Upper lobe of right lung (tissue), 1 donor: ENCODE data around the gene GTF3C4. TPM values are rescaled to one million over a fixed set of nuclear protein-coding genes. Genes with fewer than 3 reads are reported as not detected.

Source experiments
- ATAC-seq: fragments of 200-7000 bp; cut with Tn5 transposase; one replicate; pipeline ENCODE4 v1.9.1; 2020; ENCODE audit warnings: mild to moderate bottlenecking, moderate library complexity
- DNase-seq: peaks from one replicate; pipeline ENCODE4 v3.0.0-alpha.2; 2020
- H3K27ac ChIP-seq: fragments of 200-600 bp; one replicate; pipeline ENCODE4 v1.8.0; 2022
- H3K27me3 ChIP-seq: fragments of 200-600 bp; one replicate; pipeline ENCODE4 v1.8.0; 2022; ENCODE audit warnings: mild to moderate bottlenecking
- H3K36me3 ChIP-seq: fragments of 200-600 bp; one replicate; pipeline ENCODE4 v1.8.0; 2022
- H3K4me1 ChIP-seq: fragments of 200-600 bp; one replicate; pipeline ENCODE4 v1.8.0; 2022
- H3K4me3 ChIP-seq: fragments of 200-600 bp; one replicate; pipeline ENCODE4 v1.8.0; 2022; ENCODE audit warnings: mild to moderate bottlenecking
- H3K9me3 ChIP-seq: fragments of 200-600 bp; one replicate; pipeline ENCODE4 v1.8.0; 2022
- intact Hi-C: fragments of 100-400 bp; cut with DNase I; formaldehyde crosslinking; loops from one replicate; pipeline ENCODE4 v1.11.0; 2022
- total RNA-seq: library from RNA; stranded (reverse); fragmentation: NEBNext Ultra II Directional; extraction: Animal tissue kit (Norgen Biotek cat#: 25700); gene quantifications from one replicate; pipeline ENCODE4 v1.2.1, GENCODE V29; 2021
- TF ChIP-seq, protein P1 (sequence below): fragments of 200-600 bp; IDR thresholded peaks from one replicate; pipeline ENCODE4 v1.8.0; 2022; ENCODE audit warnings: antibody characterized with exemption
- donor health status: DM: no; HTN: yes; CAD: no; lungs with severe emphysema.

The GTF3C4 gene
- total RNA-seq, 1 donor from 2014 or later = 12.9 TPM

- no peak overlapping the region for H3K27ac ChIP-seq
- intact Hi-C loops = no loop called here
- TF ChIP-seq, protein P1, sequence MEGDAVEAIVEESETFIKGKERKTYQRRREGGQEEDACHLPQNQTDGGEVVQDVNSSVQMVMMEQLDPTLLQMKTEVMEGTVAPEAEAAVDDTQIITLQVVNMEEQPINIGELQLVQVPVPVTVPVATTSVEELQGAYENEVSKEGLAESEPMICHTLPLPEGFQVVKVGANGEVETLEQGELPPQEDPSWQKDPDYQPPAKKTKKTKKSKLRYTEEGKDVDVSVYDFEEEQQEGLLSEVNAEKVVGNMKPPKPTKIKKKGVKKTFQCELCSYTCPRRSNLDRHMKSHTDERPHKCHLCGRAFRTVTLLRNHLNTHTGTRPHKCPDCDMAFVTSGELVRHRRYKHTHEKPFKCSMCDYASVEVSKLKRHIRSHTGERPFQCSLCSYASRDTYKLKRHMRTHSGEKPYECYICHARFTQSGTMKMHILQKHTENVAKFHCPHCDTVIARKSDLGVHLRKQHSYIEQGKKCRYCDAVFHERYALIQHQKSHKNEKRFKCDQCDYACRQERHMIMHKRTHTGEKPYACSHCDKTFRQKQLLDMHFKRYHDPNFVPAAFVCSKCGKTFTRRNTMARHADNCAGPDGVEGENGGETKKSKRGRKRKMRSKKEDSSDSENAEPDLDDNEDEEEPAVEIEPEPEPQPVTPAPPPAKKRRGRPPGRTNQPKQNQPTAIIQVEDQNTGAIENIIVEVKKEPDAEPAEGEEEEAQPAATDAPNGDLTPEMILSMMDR = no peak
- no peaks in the 10 kb centered on the region for H3K4me1 ChIP-seq
- ATAC-seq = peak; percentile 67
- peaks cover 22% of the 10 kb centered on the region for H3K9me3 ChIP-seq
- no peaks in the 10 kb centered on the region for H3K27me3 ChIP-seq
- no peak overlapping the region for H3K4me3 ChIP-seq
- no peaks in the 10 kb centered on the region for H3K36me3 ChIP-seq
- DNase-seq = no peak
Observed at GRCh38 chr9:132698989-132699388, 28.7 kb downstream of the GTF3C4 start.

- TF ChIP-seq, protein P1 = no peak
- ATAC-seq (no peak), DNase-seq (no peak)
- no peaks in the 10 kb centered on the region for H3K27me3 ChIP-seq
- H3K27ac ChIP-seq = no peak overlapping the region
- H3K9me3 ChIP-seq = peaks cover 22% of the 10 kb centered on the region
- H3K36me3 ChIP-seq = no peaks in the 10 kb centered on the region
- intact Hi-C loops = no loop called here
- no peaks in the 10 kb centered on the region for H3K4me1 ChIP-seq
- H3K4me3 ChIP-seq = no peak overlapping the region
Observed at GRCh38 chr9:132699956-132700355, 29.7 kb downstream of the GTF3C4 start.

GRCh38 chr9:132702254-132702653, 32.0 kb downstream of the GTF3C4 start:
- no peak for ATAC-seq
- DNase-seq = no peak
- Histone ChIP-seq H3K9me3 (peaks cover 11% of the 10 kb centered on the region), H3K4me3 (no peak overlapping the region), H3K27ac (no peak overlapping the region), H3K27me3 (no peaks in the 10 kb centered on the region), H3K36me3 (no peaks in the 10 kb centered on the region), H3K4me1 (no peaks in the 10 kb centered on the region)
- intact Hi-C loops = no loop called here
- TF ChIP-seq, protein P1 = no peak

DNA sequence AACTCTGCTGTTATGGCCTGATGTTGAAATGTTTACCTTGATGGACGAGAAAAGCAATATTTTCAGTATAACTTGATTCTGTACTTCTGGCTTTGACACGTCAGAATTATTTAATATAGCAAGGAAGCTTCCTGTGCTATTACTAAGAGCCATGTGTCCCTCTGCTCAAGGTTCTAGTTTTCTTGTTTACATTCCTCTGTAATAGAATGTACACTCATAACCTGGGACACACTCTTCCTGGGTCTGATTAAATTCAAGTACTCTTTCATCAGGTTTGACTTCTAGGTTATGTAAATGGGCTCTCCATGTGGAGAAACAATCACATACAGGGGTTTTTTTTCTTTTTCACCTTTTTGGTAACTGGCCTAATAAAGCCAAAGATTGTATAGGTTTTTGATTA, 33.1 kb downstream of the GTF3C4 start:
- Histone ChIP-seq H3K27ac (peak overlapping the region; percentile 19), H3K4me3 (no peak overlapping the region), H3K4me1 (no peaks in the 10 kb centered on the region), H3K9me3 (peaks cover 2% of the 10 kb centered on the region), H3K36me3 (no peaks in the 10 kb centered on the region), H3K27me3 (no peaks in the 10 kb centered on the region)
- TF ChIP-seq, protein P1 = no peak
- DNase-seq (no peak), ATAC-seq (peak; percentile 93)
- intact Hi-C loops = no loop called here

GRCh38 chr9:132708239-132708638, 38.0 kb downstream of the GTF3C4 start:
- H3K36me3 ChIP-seq = no peaks in the 10 kb centered on the region

More at GRCh38 chr9:132708239-132708638, 38.0 kb downstream of the GTF3C4 start:
- DNase-seq = no peak
- Histone ChIP-seq H3K9me3 (no peaks in the 10 kb centered on the region), H3K27ac (no peak overlapping the region), H3K27me3 (no peaks in the 10 kb centered on the region), H3K4me1 (no peaks in the 10 kb centered on the region), H3K4me3 (no peak overlapping the region)
- TF ChIP-seq, protein P1 = no peak
- ATAC-seq = no peak
- intact Hi-C loops = no loop called here
